WTC11 (cell line): ENCODE results near the gene RFLNA. TPM values are rescaled to one million over a fixed set of nuclear protein-coding genes. Genes with fewer than 3 reads are reported as not detected.

ENCODE experiments used
- ATAC-seq: fragments of 200-7000 bp; cut with Tn5 transposase; 2 replicates; pipeline ENCODE4 v1.10.0; 2021; ENCODE audit warnings: mild to moderate bottlenecking, moderate library complexity
- CTCF ChIA-PET: fragments of 300-600 bp; sonication (Branson Sonifier 250); formaldehyde crosslinking; loops from one replicate; lab custom pipeline; 2021; ENCODE audit warnings: antibody characterized with exemption; lab: Charles Lee
- POLR2A ChIA-PET: fragments of 350-600 bp; sonication (Branson Sonifier 250); formaldehyde crosslinking; loops from one replicate; lab custom pipeline; 2021; ENCODE audit warnings: antibody characterized with exemption; lab: Charles Lee
- DNase-seq: peaks from one replicate; pipeline ENCODE4 v3.0.0; 2021; ENCODE audit warnings: low spot score
- H3K27ac Mint-ChIP-seq: 2 replicates; pipeline ENCODE4 v1.8.0; 2021; ENCODE audit warnings: mixed read lengths
- H3K27me3 Mint-ChIP-seq: 2 replicates; pipeline ENCODE4 v1.8.0; 2021; ENCODE audit warnings: low read depth, mild to moderate bottlenecking, moderate library complexity, mixed read lengths
- H3K36me3 Mint-ChIP-seq: 2 replicates; pipeline ENCODE4 v1.8.0; 2021; ENCODE audit warnings: mixed read lengths
- H3K4me1 Mint-ChIP-seq: 2 replicates; pipeline ENCODE4 v1.8.0; 2022; ENCODE audit warnings: mixed read lengths
- H3K4me3 Mint-ChIP-seq: 2 replicates; pipeline ENCODE4 v1.8.0; 2021; ENCODE audit warnings: mild to moderate bottlenecking, moderate library complexity, mixed read lengths
- H3K9me3 Mint-ChIP-seq: 2 replicates; pipeline ENCODE4 v1.8.0; 2021; ENCODE audit warnings: mixed read lengths
- AR ChIP-seq: fragments of 250-450 bp; sonication (Bioruptor Pico); IDR thresholded peaks from 2 replicates; pipeline ENCODE4 v1.9.0; 2021; ENCODE audit warnings: mild to moderate bottlenecking
- CBFB ChIP-seq: sonication (generic); formaldehyde crosslinking; IDR thresholded peaks from 2 replicates; pipeline ENCODE4 v1.8.1; 2022; ENCODE audit warnings: mild to moderate bottlenecking, low read depth, missing genetic modification reagents
- E2F5 ChIP-seq: sonication (generic); formaldehyde crosslinking; IDR thresholded peaks from 2 replicates; pipeline ENCODE4 v1.8.1; 2022; ENCODE audit warnings: mild to moderate bottlenecking, moderate library complexity, missing genetic modification reagents
- FOXJ3 ChIP-seq: sonication (generic); formaldehyde crosslinking; IDR thresholded peaks from 2 replicates; pipeline ENCODE4 v1.9.0; 2021; ENCODE audit warnings: missing genetic modification reagents, mild to moderate bottlenecking, borderline replicate concordance
- MAX ChIP-seq: sonication (generic); formaldehyde crosslinking; IDR thresholded peaks from 2 replicates; pipeline ENCODE4 v1.8.0; 2022; ENCODE audit warnings: mild to moderate bottlenecking, missing genetic modification reagents
- MXD4 ChIP-seq: fragments of 250-450 bp; sonication (Bioruptor Pico); IDR thresholded peaks from 2 replicates; pipeline ENCODE4 v1.8.0; 2021; ENCODE audit warnings: mild to moderate bottlenecking, moderate library complexity, borderline replicate concordance
- OVOL2 ChIP-seq: fragments of 250-450 bp; sonication (Bioruptor Pico); IDR thresholded peaks from 2 replicates; pipeline ENCODE4 v1.9.0; 2021; ENCODE audit warnings: mild to moderate bottlenecking, borderline replicate concordance
- RORB ChIP-seq: fragments of 250-450 bp; sonication (Bioruptor Pico); IDR thresholded peaks from 2 replicates; pipeline ENCODE4 v1.9.0; 2021; ENCODE audit warnings: mild to moderate bottlenecking
- SP1 ChIP-seq: sonication (generic); formaldehyde crosslinking; conservative IDR thresholded peaks from 2 replicates; pipeline ENCODE4 v1.8.1; 2022; ENCODE audit warnings: missing genetic modification reagents
- STAT6 ChIP-seq: sonication (generic); formaldehyde crosslinking; conservative IDR thresholded peaks from 2 replicates; pipeline ENCODE4 v1.8.1; 2023; ENCODE audit warnings: mild to moderate bottlenecking, low read depth, missing genetic modification reagents, moderate library complexity
- TCF7 ChIP-seq: sonication (generic); formaldehyde crosslinking; IDR thresholded peaks from 2 replicates; pipeline ENCODE4 v1.8.0; 2022; ENCODE audit warnings: mild to moderate bottlenecking, low read depth, missing genetic modification reagents, moderate library complexity
- TEAD1 ChIP-seq: sonication (generic); formaldehyde crosslinking; IDR thresholded peaks from 2 replicates; pipeline ENCODE4 v1.8.0; 2022; ENCODE audit warnings: mild to moderate bottlenecking, missing genetic modification reagents
- TEAD4 ChIP-seq: sonication (generic); formaldehyde crosslinking; IDR thresholded peaks from 2 replicates; pipeline ENCODE4 v1.8.0; 2022; ENCODE audit warnings: mild to moderate bottlenecking, missing genetic modification reagents
- ZNF121 ChIP-seq: sonication (generic); formaldehyde crosslinking; IDR thresholded peaks from 2 replicates; pipeline ENCODE4 v1.8.0; 2023; ENCODE audit warnings: missing genetic modification reagents
- ZNF138 ChIP-seq: sonication (generic); formaldehyde crosslinking; conservative IDR thresholded peaks from 2 replicates; pipeline ENCODE4 v1.8.1; 2022; ENCODE audit warnings: mild to moderate bottlenecking, moderate library complexity, missing genetic modification reagents
- ZNF232 ChIP-seq: sonication (generic); formaldehyde crosslinking; IDR thresholded peaks from 2 replicates; pipeline ENCODE4 v1.8.0; 2022; ENCODE audit warnings: mild to moderate bottlenecking, missing genetic modification reagents
- ZNF317 ChIP-seq: sonication (generic); formaldehyde crosslinking; IDR thresholded peaks from 2 replicates; pipeline ENCODE4 v1.8.1; 2023; ENCODE audit warnings: low read depth, mild to moderate bottlenecking, moderate library complexity, missing genetic modification reagents, borderline replicate concordance
- ZNF396 ChIP-seq: fragments of 250-450 bp; sonication (Bioruptor Pico); IDR thresholded peaks from 2 replicates; pipeline ENCODE4 v1.8.0; 2021; ENCODE audit warnings: mild to moderate bottlenecking, moderate library complexity, borderline replicate concordance
- ZNF425 ChIP-seq: fragments of 250-450 bp; sonication (Bioruptor Pico); conservative IDR thresholded peaks from 2 replicates; pipeline ENCODE4 v1.9.0; 2021; ENCODE audit warnings: mild to moderate bottlenecking
- ZSCAN18 ChIP-seq: fragments of 250-450 bp; sonication (Bioruptor Pico); IDR thresholded peaks from 2 replicates; pipeline ENCODE4 v2.1.2; 2022; ENCODE audit warnings: mild to moderate bottlenecking, moderate library complexity
- total RNA-seq: library from RNA; stranded (reverse); gene quantifications from 3 replicates; pipeline ENCODE4 v1.2.3, GENCODE V29; 2021

RFLNA gene
- total RNA-seq, 1 experiment from 2014 or later: 6.3 TPM

- TF ChIP-seq STAT6 (CRISPR knock-in tag) (no peak), ZNF232 (CRISPR knock-in tag) (no peak), OVOL2 (CRISPR knock-in tag) (no peak), FOXJ3 (CRISPR knock-in tag) (no peak), ZSCAN18 (no peak), TEAD1 (CRISPR knock-in tag) (no peak), ZNF425 (CRISPR knock-in tag) (no peak)
Observed at GRCh38 chr12:124336742-124337520, 42.0 kb downstream of the RFLNA start (continued).

- no peaks in the 10 kb centered on the region for H3K4me1 Mint-ChIP-seq
- DNase-seq: no peak
- H3K27me3 Mint-ChIP-seq: no peaks in the 10 kb centered on the region
- H3K9me3 Mint-ChIP-seq: no peaks in the 10 kb centered on the region
- no peak overlapping the region for H3K4me3 Mint-ChIP-seq
- POLR2A ChIA-PET: no interaction called here
- H3K36me3 Mint-ChIP-seq: peaks cover 37% of the 10 kb centered on the region
- TF ChIP-seq TEAD4 (CRISPR knock-in tag) (no peak), ZNF396 (CRISPR knock-in tag) (no peak), TEAD1 (CRISPR knock-in tag) (no peak), CBFB (CRISPR knock-in tag) (no peak), ZNF138 (CRISPR knock-in tag) (no peak), MAX (CRISPR knock-in tag) (no peak), FOXJ3 (CRISPR knock-in tag) (no peak), TCF7 (CRISPR knock-in tag) (no peak), MXD4 (CRISPR knock-in tag) (no peak), SP1 (CRISPR knock-in tag) (no peak), ZNF317 (CRISPR knock-in tag) (no peak)
- H3K27ac Mint-ChIP-seq: no peak overlapping the region
- CTCF ChIA-PET: interaction anchor here (0.7 kb wide), 1 partner anchor 305 kb away, joined by 8 read pairs; no protein-coding TSS in a partner anchor
- no peak for ATAC-seq
Observed at GRCh38 chr12:124337622-124338021, 42.7 kb downstream of the RFLNA start.

- POLR2A ChIA-PET: interaction anchor here (0.7 kb wide), 1 partner anchor 8 kb away, joined by 6 read pairs; no protein-coding TSS in a partner anchor
- ATAC-seq: no peak
- Mint-ChIP-seq H3K9me3 (no peaks in the 10 kb centered on the region), H3K27me3 (no peaks in the 10 kb centered on the region), H3K36me3 (peaks cover 42% of the 10 kb centered on the region), H3K4me3 (no peak overlapping the region), H3K4me1 (no peaks in the 10 kb centered on the region), H3K27ac (no peak overlapping the region)
- CTCF ChIA-PET: interaction anchor here (0.6 to 0.8 kb wide), 3 partner anchors 189 to 433 kb away, joined by 3 to 8 read pairs (median 3); no protein-coding TSS in a partner anchor
- no peak for DNase-seq
- no peak for TF ChIP-seq RORB (CRISPR knock-in tag)
- TF ChIP-seq AR (CRISPR knock-in tag): no peak
- no peak for TF ChIP-seq ZNF121 (CRISPR knock-in tag)
- TF ChIP-seq E2F5 (CRISPR knock-in tag): no peak
Observed at GRCh38 chr12:124338448-124338847, 43.6 kb downstream of the RFLNA start.
